Right hindlimb (tissue), 1 donor: Measurements from ENCODE around the gene MYADML2.

Experiments
- DNase-seq: peaks from one replicate; pipeline ENCODE4 v3.0.0-alpha.2; 2018

Gene MYADML2

DNA sequence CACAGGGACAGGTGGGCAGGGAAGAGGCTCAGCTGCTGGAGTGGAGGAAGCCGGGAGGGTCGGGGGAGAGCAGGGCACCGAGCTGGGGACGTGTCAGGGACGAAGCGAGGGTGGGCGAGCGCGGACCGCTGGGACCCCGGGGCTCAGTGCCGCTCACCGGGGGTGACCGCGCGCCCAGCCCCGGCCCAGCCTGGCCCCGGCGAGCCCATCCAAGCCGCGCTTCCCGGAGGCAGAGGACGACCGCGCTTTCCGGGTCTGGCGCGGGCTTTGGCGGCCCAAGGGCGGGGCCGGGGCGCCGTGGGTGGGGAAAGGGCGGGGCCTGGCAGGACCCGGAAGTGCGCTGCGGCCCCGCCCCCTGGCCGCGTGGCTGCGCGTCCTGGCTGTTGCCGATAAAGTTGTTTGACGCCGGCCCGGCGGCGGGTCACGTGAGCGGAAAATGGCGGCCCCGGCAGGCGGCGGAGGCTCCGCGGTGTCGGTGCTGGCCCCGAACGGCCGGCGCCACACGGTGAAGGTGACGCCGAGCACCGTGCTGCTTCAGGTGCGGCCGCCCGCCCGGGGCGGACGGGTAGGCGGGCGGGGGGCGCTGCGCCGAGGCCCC is 30.3 kb upstream of the MYADML2 start, which contains the start of gene ASPSCR1:
ASPSCR1 (plus strand) TSS at position 419 of the 598 bp plus-strand sequence; CDS start at position 437, 18 bp downstream.
- DNase-seq = peak; percentile 95

DNA sequence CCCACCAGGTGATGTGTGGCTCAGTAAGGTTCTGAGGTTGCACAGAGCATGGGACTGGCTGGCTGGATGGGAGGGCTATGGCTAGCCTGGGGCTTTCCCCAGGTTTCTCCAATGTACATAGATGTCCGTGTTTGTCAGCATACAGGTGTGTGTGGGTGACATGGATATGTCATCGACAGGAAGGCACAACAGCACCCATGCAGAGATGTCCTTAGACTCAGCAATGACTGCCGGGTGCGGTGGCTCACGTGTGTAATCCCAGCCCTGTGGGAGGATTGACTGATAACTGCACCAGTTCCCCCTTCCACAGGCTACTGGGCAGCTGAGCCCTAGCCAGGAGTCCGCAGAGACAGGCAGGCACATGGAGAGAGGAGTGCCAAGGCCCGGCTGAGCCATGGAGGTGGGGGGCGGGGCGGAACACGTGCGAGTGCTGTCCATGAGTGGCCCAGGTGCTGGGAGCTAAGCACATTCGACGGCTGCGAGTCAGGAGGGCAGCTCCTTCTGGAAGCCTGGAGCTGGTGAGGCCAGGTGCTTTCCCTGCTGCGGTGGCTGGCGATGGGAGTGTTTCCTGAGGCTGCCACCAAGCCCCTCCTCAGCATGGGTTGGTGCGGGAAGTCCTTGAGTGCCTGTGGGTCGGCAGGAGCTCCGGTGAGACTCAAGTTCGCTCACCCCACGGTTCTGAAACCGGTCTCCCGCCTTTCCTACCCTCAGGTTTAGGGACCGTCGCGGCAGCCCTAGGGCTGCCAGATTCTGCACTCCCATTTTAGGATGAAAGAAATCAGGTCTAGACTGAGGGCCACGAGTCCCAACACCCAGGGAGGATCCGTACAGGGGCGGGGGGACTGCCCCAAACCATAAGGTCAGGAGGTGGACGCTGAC is 29.5 kb upstream of the MYADML2 start:
- DNase-seq = no peak

DNA sequence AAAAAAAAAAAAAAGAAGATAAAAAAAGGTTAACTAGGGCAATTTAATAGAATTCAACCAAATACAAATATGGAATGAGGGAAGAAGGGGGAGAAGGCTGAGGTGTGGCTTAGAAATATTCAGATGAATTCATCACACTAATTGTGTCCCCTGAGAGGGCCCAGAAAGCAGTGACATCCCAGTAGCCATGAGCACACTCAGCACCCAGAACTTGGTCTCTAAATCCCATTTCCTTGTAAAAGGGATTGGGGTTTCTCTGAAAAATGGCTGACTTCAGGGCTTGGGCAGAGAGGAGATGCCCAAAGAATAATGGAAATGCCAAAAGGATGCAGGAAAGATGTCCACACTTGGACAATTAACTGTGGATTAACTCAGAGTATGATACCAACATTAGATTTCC is 26.4 kb upstream of the MYADML2 start:
- DNase-seq = no peak

DNA sequence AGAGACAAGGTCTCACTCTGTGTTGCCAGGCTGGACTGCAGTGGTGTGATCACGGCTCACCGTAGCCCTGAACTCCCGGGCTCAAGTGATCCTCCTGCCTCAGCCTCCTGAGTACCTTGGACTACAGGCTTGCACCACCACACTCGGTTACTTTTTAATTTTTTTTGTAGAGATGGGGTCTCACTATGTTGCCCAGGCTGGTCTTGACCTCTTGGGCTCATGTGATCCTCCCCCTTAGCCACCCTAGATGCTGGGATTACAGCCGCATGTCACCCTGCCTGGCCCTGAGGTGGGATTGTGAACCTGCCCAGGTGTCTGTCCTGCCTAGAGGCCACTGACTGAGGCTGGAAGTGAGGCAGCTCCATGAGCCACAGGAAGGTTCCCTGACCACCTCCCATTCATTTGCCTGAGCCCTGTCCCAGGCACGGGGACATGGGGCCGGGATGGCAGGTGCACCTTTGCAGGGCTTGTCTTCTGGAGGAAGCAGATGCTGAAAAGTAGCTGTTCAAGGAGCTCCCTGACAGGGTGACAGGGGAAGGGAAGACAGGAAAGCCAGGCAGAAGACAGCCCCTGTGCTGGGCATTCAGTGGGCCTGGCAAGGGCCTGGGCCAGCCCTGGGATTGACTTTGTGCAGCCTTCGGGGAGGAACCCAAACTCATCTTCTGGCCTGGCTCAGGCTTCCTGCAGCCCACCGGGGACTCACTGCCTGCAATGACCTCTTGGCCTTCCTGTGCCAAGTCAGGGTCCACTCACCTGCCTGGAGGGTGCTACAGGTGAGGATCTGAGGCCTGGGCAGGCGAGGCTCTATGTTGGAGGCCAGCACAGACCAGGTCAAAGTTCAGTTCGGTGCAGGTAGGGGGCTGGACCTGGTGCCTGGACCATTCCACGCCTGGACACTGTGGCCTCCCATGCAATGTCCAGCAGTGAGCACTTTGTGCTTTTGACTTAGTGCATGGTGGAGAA is 22.1 kb upstream of the MYADML2 start:
- DNase-seq = no peak

DNA sequence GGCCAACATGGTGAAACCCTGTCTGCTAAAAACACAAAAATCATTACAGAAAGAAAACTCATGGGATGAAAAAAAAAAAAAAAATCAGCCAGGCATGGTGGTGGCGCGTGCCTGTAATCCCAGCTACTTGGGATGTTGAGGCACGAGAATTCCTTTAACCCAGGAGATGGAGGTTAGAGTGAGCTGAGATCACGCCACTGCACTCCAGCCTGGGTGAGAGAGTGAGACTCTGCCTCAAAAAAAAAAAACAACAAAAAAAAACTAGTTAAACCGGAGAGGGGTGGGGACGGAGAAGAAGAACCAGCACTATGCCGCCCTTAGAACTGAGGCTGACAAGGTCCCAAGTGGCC is 21.3 kb upstream of the MYADML2 start:
- no peak for DNase-seq

GRCh38 chr17:81967533-81968395 is 20.7 kb upstream of the MYADML2 start:
- peak; percentile 90 for DNase-seq

- no peak for DNase-seq
These were observed 20.2 kb upstream of the MYADML2 start for GRCh38 chr17:81967244-81967532.

DNA sequence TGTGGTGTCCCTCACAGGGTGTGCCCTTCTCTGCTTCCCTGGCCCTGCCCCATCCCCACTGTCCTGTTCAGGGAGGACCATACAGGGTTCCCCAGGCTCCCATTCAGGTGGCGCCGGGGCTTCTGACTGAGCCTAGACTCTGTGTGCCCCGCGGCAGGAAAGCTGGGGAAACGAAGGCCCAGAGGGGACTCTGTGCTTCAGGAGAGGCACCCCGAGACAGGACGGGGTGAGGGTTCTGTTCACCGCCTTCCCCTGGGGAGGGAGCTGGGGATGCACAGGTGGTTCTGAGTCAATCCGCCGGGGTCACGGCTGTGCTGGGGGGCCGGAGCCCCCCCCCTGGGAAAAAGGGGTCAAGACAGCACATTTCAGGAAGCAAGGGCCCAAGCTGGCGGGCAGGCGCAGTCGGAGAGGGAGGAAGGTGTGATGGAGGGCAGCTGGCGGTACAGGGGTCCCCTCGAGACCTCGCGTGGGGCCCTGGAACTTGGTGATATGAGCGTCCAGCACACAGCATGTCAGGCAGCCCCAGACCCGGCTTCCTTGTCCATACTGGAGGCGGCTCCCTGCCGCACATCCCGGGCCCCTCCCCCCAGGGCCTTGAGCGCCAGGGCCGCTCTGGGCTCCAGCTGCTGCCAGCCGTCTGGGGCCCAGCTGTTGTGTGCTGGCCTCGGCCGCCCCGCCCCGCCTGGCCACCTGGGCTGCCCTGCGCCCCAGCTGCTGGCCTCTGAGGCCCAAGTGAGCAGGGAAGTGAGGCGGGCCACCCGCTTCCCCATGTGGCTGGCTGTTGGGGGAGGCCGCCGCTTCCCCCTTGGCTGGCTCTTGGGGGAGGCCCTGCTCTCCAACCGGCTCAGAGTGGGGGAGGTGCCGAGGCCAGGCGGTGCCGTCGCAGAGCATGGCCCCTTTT is 19.6 kb upstream of the MYADML2 start:
- DNase-seq = peak; percentile 88

DNA sequence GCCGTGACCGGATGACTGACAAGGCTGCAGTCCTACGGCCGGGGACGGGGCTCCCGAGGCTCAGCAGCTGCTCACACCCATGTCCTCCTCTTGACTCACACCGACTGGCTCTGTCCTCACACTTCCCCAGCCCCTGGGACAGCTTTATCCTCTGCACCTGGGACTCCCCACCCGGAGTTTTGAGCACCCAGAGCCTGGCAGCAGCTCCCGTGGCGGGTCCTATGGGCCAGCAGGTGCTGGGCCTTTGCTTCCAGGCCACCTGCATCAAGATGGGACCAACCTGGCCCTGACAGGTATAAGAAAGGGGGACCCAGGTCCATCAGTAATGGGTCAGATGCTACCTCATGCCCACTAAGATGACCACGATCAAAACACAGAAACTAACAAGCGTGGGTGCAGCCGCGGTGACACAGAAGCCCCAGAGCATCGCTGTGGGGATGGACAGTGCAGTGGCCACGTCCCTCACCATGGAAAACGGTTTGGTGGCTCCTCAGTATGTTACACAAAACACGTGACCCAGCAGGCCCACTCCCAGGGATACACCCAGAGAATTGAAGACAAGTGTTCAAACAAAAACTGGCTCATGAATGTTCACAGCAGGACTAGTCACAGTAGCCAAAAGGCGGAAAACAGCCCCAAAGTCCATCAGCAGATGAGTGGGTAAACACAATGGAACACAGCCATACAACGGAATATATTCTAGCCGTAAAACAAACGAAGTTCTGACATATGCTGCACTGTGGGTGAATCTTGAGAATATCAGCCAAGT is 17.2 kb upstream of the MYADML2 start:
- DNase-seq = no peak

GRCh38 chr17:81962499-81963441 is 15.7 kb upstream of the MYADML2 start:
- DNase-seq = no peak

DNA sequence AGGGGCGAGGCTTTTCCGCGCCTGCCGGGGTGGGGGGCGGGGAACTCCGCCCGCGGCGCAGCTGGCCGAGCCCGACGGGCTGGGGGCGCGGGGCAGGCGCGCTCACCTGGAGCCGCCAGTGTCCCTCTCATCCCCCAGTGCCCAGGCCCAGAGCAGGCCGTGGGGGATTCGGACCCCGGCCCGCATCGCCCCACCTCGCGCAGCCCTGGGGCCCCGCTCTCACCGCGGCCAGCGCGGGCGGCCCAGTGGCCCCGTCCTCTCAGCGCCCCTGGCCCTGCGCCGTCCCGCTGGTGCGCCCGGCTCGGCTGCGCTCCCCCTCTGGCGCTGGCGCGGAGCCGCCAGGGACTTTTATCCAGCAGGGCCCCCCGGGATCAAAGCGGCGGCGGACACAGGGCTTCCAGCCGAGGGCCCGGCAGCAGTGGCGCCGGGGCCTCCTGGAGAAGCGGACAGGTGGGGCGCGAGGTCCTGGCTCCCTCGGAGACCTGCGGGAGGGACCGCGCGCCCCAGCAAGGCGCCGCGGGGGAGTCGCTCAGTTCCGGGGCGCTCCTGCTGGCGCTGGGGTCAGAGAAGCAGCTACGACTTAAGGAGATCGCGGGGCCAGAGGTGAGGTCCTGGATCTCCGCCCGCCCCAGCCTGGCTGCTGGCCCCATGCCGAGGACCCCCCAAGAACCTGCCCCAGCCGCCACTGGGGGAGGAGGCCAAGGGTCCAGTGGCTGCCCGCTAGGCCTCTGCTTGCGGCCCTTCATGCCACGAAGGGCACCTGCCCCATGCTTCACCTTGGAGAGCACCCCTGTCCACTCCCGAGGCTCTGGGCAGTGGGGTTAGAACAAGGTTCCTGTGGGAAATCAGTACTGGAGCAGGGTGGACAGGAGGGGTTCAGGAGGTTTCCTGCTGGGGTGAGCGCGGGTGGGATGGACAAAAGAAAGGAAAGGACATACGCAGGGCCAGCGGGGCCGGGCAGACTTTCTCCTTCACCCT is 14.8 kb upstream of the MYADML2 start:
- no peak for DNase-seq

- peak; percentile 59 for DNase-seq
These were observed 14.1 kb upstream of the MYADML2 start, which contains the start of gene NOTUM for GRCh38 chr17:81961087-81961511. Gene NOTUM, minus strand, starts transcription at chr17:81961187. Its CDS starts 278 bp downstream, at chr17:81960909.

DNA sequence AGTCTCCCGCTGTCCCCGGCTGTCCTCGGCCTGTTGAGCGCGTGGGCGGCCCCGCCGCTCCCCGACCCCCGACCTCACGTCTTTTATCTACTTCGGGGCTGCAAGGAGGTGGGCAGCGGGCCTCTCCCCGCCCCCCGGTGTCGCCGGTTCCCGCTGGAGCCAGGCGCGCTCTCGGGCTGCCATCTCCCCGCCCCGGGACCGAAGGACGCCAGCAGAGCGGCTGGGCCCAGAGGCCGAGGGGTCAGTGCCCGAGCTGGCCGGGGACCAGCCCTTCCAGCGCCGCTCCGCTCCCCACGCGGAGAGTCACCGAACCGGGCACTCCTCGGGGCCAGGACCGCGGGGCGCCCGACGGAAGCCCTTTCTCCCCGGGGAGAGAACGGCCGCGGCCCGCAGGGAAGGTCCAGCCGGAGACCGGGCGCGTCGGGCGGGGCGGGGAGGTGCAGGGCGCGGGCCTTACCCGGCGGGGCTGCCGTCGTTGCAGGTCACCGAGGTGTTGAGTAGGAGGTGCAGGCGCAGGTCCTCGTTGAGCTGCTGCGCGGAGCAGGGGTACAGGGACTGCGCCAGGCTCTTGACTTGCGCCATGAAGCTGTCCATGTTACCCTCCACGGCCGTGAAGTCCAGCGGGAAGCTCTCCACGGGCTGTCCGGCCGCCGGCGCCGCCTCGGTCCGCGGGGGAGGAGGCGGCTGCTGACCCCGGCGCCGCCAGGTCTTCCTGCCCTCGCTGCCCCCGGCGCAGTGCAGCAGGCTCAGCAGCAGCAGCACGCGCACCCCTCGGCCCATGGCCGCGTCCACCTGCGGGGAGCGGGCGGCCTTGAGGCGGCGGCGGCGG is 13.3 kb upstream of the MYADML2 start:
- DNase-seq = no peak

GRCh38 chr17:81959362-81960129 is 12.5 kb upstream of the MYADML2 start:
- DNase-seq = peak; percentile 67

GRCh38 chr17:81958633-81959342 is 11.8 kb upstream of the MYADML2 start:
- no peak for DNase-seq
